Upper lobe of right lung (tissue), 1 donor: ENCODE measurements around the gene SP7. TPM values are rescaled to one million over a fixed set of nuclear protein-coding genes. Genes with fewer than 3 reads are reported as not detected.
A peak's percentile ranks its signal among the peaks of the same experiment; 100 is the strongest.

Experiments used
- ATAC-seq: fragments of 200-7000 bp; cut with Tn5 transposase; one replicate; pipeline ENCODE4 v1.9.1; 2020; ENCODE audit warnings: mild to moderate bottlenecking, moderate library complexity
- DNase-seq: peaks from one replicate; pipeline ENCODE4 v3.0.0-alpha.2; 2020
- H3K27ac ChIP-seq: fragments of 200-600 bp; one replicate; pipeline ENCODE4 v1.8.0; 2022
- H3K27me3 ChIP-seq: fragments of 200-600 bp; one replicate; pipeline ENCODE4 v1.8.0; 2022; ENCODE audit warnings: mild to moderate bottlenecking
- H3K36me3 ChIP-seq: fragments of 200-600 bp; one replicate; pipeline ENCODE4 v1.8.0; 2022
- H3K4me1 ChIP-seq: fragments of 200-600 bp; one replicate; pipeline ENCODE4 v1.8.0; 2022
- H3K4me3 ChIP-seq: fragments of 200-600 bp; one replicate; pipeline ENCODE4 v1.8.0; 2022; ENCODE audit warnings: mild to moderate bottlenecking
- H3K9me3 ChIP-seq: fragments of 200-600 bp; one replicate; pipeline ENCODE4 v1.8.0; 2022
- intact Hi-C: fragments of 100-400 bp; cut with DNase I; formaldehyde crosslinking; loops from one replicate; pipeline ENCODE4 v1.11.0; 2022
- total RNA-seq: library from RNA; stranded (reverse); fragmentation: NEBNext Ultra II Directional; extraction: Animal tissue kit (Norgen Biotek cat#: 25700); gene quantifications from one replicate; pipeline ENCODE4 v1.2.1, GENCODE V29; 2021
- TF ChIP-seq, protein P1 (sequence below): fragments of 200-600 bp; IDR thresholded peaks from one replicate; pipeline ENCODE4 v1.8.0; 2022; ENCODE audit warnings: antibody characterized with exemption
- donor health status: DM: no; HTN: yes; CAD: no; lungs with severe emphysema.

Gene SP7
- total RNA-seq, 1 donor from 2014 or later, result not detected

DNA sequence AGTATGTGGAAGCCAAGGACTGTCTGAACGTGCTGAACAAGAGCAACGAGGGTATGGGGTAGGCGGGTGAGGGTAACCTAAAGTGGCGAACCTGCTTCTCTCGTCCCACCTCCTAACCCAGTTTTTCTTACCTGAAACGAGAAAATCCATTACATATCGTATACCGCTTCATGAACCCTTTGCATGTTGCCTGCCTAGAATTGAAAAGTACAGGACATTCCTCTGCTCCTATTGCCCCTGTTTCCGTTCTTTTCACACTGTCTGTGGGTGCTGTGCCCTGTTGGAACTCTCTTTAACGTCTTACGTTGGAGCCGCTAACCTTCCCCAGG is 40.3 kb downstream of the SP7 start:
- Histone ChIP-seq H3K4me3 (peak overlapping the region; percentile 91), H3K27me3 (no peaks in the 10 kb centered on the region), H3K36me3 (peaks cover 13% of the 10 kb centered on the region), H3K4me1 (peaks cover 36% of the 10 kb centered on the region), H3K27ac (peak overlapping the region; percentile 87), H3K9me3 (no peaks in the 10 kb centered on the region)
- DNase-seq (no peak), ATAC-seq (no peak)
- intact Hi-C loops, result no loop called here
- TF ChIP-seq, protein P1, sequence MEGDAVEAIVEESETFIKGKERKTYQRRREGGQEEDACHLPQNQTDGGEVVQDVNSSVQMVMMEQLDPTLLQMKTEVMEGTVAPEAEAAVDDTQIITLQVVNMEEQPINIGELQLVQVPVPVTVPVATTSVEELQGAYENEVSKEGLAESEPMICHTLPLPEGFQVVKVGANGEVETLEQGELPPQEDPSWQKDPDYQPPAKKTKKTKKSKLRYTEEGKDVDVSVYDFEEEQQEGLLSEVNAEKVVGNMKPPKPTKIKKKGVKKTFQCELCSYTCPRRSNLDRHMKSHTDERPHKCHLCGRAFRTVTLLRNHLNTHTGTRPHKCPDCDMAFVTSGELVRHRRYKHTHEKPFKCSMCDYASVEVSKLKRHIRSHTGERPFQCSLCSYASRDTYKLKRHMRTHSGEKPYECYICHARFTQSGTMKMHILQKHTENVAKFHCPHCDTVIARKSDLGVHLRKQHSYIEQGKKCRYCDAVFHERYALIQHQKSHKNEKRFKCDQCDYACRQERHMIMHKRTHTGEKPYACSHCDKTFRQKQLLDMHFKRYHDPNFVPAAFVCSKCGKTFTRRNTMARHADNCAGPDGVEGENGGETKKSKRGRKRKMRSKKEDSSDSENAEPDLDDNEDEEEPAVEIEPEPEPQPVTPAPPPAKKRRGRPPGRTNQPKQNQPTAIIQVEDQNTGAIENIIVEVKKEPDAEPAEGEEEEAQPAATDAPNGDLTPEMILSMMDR, result no peak

DNA sequence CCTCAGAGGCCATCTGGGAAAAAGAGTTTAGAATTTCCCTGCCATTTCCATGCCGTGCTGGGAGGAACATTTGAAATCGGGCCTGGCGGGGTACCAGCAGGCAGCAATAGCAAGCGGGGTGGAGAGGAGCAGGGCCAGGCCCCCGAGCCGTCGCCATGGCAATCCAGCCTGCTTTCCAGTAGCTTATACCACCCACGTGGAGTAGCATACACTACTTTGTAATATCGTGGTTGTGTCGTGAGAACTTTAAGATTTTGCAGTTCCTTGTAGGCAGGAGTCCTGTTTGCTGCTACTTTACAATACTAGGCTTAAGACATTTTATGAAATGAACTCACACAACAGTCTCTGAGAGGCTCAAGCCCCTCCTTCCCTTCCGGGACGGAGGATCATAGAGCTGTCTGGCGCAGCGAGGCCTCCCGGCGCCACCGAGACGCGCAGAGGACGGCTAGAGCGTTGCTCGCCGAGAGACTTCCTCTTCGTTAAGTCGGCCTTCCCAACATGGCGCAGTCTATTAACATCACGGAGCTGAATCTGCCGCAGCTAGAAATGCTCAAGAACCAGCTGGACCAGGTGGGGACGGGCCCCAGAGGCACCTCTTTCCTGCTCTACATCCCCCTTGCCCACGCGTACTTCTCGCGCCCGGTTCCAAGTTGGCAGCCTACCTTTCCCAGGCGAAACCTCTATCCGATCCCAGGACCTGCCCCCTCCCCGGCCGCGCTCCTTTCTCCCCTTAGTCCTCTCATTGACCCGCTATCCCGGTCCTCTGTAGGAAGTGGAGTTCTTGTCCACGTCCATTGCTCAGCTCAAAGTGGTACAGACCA is 40.9 kb downstream of the SP7 start, which contains the start of gene PFDN5:
TSS of gene PFDN5 (plus strand) at position 473 of the 821 bp plus-strand sequence. CDS start at position 499, 26 bp downstream.
- intact Hi-C loops, result no loop called here
- TF ChIP-seq, protein P1, result peak; percentile 15
- H3K9me3 ChIP-seq, result no peaks in the 10 kb centered on the region
- H3K4me3 ChIP-seq, result peak within 1 kb of the TSS; percentile 91
- ATAC-seq (peak; percentile 92), DNase-seq (peak; percentile 94)
- peak within 1 kb of the TSS; percentile 87 for H3K27ac ChIP-seq
- peaks cover 13% of the 10 kb centered on the region for H3K36me3 ChIP-seq
- peaks cover 31% of the 10 kb centered on the region for H3K4me1 ChIP-seq
- H3K27me3 ChIP-seq, result no peaks in the 10 kb centered on the region

DNA sequence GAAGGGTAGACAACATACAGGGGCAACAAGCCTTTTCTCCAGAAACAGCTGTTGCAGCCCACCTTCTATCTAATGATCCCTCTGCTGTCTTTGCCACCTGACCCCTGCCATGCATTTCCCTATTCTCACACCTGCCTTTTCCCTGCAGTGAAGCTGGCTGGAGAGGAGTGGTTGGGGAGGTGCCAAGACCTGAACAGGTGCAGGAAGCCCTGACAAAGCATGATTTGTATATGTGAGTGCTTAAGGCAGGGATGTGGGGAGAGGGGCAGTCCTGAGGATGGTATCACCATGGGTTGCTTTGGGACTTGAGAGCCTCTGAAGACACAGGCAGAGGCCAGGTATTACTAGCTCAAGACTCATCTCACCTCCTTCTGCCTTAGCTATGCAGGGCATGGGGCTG is 43.7 kb downstream of the SP7 start:
- Histone ChIP-seq H3K4me1 (peaks cover 13% of the 10 kb centered on the region), H3K9me3 (no peaks in the 10 kb centered on the region), H3K27me3 (no peaks in the 10 kb centered on the region), H3K4me3 (no peak overlapping the region), H3K36me3 (no peaks in the 10 kb centered on the region), H3K27ac (no peak overlapping the region)
- TF ChIP-seq, protein P1, result no peak
- ATAC-seq (no peak), DNase-seq (no peak)
- intact Hi-C loops, result no loop called here

DNA sequence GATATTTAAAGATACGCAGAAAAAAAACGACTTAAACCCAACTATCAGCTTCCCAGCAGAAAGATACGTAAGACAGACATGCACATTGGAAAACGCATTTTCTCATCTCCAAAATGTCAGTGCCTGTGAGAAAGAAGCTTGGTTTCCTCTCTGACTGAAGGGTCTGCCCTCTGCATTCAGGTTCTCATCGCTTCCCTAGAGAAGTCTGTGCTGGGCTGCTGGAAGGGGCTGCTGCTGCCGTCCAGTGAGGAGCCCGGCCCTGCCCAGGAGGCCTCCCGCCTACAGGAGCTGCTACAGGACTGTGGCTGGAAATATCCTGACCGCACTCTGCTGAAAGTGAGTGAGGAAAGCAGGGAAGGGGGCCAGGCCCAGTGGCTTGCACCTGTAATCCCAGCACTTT is 45.5 kb downstream of the SP7 start:
- Histone ChIP-seq H3K27me3 (no peaks in the 10 kb centered on the region), H3K27ac (no peak overlapping the region), H3K4me3 (no peak overlapping the region), H3K4me1 (no peaks in the 10 kb centered on the region), H3K36me3 (no peaks in the 10 kb centered on the region), H3K9me3 (no peaks in the 10 kb centered on the region)
- TF ChIP-seq, protein P1, result no peak
- DNase-seq, result no peak
- intact Hi-C loops, result no loop called here
- no peak for ATAC-seq

DNA sequence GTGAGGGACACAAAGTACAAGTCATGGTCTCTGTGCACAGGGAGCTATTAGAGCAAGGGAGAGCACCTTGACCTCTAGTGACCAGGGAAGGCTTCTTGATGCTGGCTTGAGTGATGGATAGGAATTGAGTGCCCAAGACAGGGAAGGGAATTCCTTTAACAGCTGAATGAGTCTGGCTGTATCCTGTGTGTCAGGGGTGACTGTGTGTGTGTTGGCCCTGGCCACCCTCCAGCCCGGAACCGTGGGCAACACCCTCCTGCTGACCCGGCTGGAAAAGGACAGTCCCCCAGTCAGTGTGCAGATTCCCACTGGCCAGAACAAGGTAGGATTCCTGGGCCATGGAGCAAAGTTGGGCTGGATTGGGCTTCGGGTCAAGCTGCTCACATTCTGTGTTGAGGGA is 46.3 kb downstream of the SP7 start:
- intact Hi-C loops, result loop anchor here (10.0 kb wide), 1 partner anchor 75 kb away; no protein-coding TSS in a partner anchor
- Histone ChIP-seq H3K9me3 (no peaks in the 10 kb centered on the region), H3K4me1 (no peaks in the 10 kb centered on the region), H3K27me3 (no peaks in the 10 kb centered on the region), H3K36me3 (no peaks in the 10 kb centered on the region), H3K4me3 (no peak overlapping the region), H3K27ac (no peak overlapping the region)
- TF ChIP-seq, protein P1, result no peak
- no peak for ATAC-seq
- no peak for DNase-seq
